ENCODE data around the gene CCDC187.

DNA sequence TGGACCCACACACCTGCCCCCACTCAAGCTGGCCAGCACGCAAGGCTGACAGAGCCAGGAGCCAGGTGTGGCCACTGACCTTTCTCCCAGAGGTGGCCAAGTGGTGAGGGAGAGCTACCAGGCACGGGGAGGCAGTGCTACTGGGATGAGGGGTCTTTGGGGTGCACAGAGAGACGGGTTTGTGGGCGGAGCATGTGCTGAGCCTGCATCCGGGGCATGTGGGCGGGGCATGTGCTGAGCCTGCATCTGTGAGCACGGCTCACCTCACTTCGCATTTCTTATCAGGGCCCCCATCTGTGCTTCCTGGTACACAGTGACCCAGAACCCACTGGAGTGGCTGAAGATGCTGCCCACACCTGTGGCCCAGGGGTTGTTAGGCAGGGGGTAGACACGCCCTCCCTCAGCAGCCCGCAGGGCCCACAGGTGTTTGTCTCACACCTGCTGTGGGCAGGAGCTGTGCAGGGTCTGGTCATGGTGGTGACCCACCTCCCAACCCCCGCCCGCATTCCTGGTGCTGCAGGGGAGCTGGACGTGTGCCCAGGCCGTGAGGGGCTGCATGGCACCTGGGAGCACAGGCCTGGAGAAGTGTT, 21.5 kb downstream of the CCDC187 start:
- TF ChIP-seq, protein P1, sequence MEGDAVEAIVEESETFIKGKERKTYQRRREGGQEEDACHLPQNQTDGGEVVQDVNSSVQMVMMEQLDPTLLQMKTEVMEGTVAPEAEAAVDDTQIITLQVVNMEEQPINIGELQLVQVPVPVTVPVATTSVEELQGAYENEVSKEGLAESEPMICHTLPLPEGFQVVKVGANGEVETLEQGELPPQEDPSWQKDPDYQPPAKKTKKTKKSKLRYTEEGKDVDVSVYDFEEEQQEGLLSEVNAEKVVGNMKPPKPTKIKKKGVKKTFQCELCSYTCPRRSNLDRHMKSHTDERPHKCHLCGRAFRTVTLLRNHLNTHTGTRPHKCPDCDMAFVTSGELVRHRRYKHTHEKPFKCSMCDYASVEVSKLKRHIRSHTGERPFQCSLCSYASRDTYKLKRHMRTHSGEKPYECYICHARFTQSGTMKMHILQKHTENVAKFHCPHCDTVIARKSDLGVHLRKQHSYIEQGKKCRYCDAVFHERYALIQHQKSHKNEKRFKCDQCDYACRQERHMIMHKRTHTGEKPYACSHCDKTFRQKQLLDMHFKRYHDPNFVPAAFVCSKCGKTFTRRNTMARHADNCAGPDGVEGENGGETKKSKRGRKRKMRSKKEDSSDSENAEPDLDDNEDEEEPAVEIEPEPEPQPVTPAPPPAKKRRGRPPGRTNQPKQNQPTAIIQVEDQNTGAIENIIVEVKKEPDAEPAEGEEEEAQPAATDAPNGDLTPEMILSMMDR (IDR thresholded peaks at IDR 0.05): no peak
- no peak for TF ChIP-seq POLR2A (IDR thresholded peaks at IDR 0.05)
